HFF-Myc (cell line): ENCODE measurements around the gene CACNA1C.

Experiments used
- DNase-seq: peaks from one replicate; pipeline ENCODE4 v3.0.0-alpha.2; 2011; ENCODE audit warnings: low read depth; ENCODE audit errors: extremely low read depth
- H3K4me3 ChIP-seq: replicated peaks from 2 replicates; pipeline ENCODE4 v1.5.1; 2011; ENCODE audit warnings: low read depth, mild to moderate bottlenecking, control low read depth, low read length
- CTCF ChIP-seq: IDR thresholded peaks from 2 replicates; pipeline ENCODE4 v1.5.1; 2012; ENCODE audit warnings: mild to moderate bottlenecking, low read depth, low read length, control low read depth; ENCODE audit errors: missing control alignments

Gene CACNA1C

GRCh38 chr12:2325519-2325918 lies 272.7 kb downstream of the CACNA1C start:
- H3K4me3 ChIP-seq: no peak overlapping the region
- DNase-seq: no peak
- TF ChIP-seq CTCF: no peak

DNA sequence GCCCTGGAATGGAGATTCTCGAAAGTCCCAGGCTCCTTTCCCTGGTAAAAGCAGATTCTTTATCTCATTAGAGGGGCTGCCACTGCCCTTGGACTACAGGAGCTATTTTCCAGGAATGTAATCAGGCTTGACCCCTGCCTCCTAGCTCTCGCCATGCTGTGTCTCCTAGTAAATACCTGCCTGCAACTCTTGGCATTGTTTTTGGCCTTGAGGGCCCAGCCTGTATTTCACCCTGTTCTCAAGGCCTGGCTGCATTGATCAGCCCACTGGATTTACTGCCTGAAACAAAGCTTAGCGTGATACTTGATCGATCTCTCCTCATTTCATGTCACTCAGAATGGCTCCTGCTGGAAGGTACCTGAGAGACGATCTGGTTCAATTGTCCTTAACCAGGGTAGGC lies 273.7 kb downstream of the CACNA1C start:
- DNase-seq: no peak
- TF ChIP-seq CTCF: no peak
- H3K4me3 ChIP-seq: no peak overlapping the region

DNA sequence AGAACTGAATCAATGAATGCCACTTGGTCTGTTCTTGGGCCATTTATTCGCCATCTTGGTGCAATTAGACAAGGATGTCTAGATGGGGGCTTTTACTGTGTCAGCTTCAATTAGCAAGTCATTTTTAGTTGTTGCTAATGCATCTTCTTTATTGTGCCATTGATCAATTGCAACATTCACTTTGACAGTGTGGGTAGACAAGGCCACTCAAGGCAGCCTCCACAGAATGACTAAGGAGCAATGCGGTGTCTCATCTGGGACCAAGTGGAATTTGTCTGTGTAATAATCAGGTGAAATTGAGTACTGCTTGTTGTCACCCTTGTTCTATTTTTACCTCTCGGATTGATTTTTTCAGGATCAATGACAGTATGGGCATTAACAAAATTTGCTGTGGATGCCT lies 275.9 kb downstream of the CACNA1C start:
- DNase-seq: no peak
- no peak for TF ChIP-seq CTCF
- H3K4me3 ChIP-seq: no peak overlapping the region

DNA sequence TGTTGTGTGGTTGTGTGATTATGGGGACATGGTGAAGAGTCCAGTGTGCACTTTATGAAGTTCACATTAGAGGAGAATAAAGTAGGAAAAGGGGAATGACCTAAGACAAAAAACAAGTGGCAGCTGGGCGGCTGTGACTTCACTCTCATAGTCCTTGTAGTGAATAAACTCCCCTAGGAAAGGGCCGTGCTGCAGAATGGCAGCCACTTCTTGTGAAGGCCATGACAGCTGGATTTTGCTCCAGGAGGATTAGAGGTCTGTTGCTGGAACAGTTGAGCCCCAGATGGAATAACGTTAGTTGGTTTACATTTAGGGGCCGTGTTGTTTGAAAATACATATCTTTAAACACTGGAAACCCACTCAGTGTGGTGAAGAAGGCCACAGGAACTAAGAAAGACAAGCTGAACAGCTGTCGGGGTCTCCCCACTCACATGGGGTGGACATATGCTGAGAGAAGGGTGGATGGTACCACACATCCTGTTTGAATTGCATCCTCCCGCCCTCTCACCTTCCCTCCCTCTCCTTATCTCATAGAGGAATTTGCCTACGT lies 276.9 kb downstream of the CACNA1C start:
- H3K4me3 ChIP-seq: no peak overlapping the region
- no peak for DNase-seq
- no peak for TF ChIP-seq CTCF

DNA sequence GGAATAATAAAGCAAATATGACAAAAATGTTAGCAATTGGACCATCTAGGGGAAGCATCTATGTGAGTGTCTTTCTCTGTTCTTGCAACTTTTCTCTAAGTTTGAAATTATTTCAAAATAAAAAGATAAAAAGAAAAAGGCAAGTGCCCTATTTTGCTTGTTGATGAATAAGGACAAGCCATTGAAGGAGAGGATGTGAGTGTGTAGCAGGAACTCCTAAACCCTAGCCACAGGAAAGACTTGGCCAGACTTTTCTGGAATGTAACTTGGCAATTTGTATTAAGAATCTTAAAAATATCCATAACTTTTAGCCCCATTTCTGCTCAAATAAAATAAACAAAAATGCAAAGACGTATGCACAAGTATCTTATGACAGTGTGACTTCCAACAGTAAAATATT lies 279.4 kb downstream of the CACNA1C start:
- no peak overlapping the region for H3K4me3 ChIP-seq
- DNase-seq: no peak
- no peak for TF ChIP-seq CTCF

DNA sequence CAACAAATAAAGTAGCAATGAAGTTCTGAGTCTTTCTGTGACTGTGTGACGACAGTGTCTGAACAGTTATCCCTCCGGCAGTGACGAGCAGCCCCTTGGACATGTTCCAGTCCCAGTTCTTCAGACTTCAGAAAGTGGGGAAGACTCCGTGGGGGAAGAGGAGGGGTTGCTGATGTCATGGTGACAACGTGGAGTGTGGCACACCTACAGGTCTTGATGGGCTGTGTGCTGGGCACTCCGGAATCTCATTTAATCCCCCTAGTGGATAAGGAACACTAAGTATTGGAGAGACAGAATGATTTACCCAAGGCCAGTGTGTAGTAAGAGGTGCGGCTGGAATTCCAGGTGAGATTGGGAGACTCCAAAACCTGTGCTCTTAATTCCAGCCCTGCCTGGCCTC lies 280.2 kb downstream of the CACNA1C start:
- DNase-seq: no peak
- H3K4me3 ChIP-seq: no peak overlapping the region
- no peak for TF ChIP-seq CTCF
